GM10847 (cell line): ENCODE data around the gene ABITRAM.

ENCODE experiments used
- POLR2A ChIP-seq: IDR thresholded peaks from 2 replicates; pipeline ENCODE4 v1.6.1; 2011; ENCODE audit not compliant: insufficient read length; ENCODE audit errors: extremely low read depth

ABITRAM gene

GRCh38 chr9:108921200-108921599, 13.0 kb upstream of the ABITRAM start:
- no peak for TF ChIP-seq POLR2A

GRCh38 chr9:108924466-108924865, 9.7 kb upstream of the ABITRAM start:
- no peak for TF ChIP-seq POLR2A

GRCh38 chr9:108928386-108928785, 5.8 kb upstream of the ABITRAM start:
- no peak for TF ChIP-seq POLR2A

GRCh38 chr9:108933231-108933717, 926 bp upstream of the ABITRAM start:
- TF ChIP-seq POLR2A = no peak

- TF ChIP-seq POLR2A = peak; percentile 48
These were observed 380 bp upstream of the ABITRAM start, which contains the start of gene ELP1 for GRCh38 chr9:108933718-108934322. Gene ELP1 (minus strand): TSS chr9:108934124. CDS start chr9:108931146, 2,978 bp downstream.

- TF ChIP-seq POLR2A = no peak
These were observed 3.5 kb downstream of the ABITRAM start for GRCh38 chr9:108937561-108938305.

- TF ChIP-seq POLR2A = no peak
These were observed 5.8 kb downstream of the ABITRAM start for GRCh38 chr9:108939975-108940374.

GRCh38 chr9:108950168-108950567, 16.0 kb downstream of the ABITRAM start:
- no peak for TF ChIP-seq POLR2A

- TF ChIP-seq POLR2A = no peak
These were observed 17.4 kb downstream of the ABITRAM start for GRCh38 chr9:108951578-108951977.

- no peak for TF ChIP-seq POLR2A
These were observed 19.9 kb downstream of the ABITRAM start for GRCh38 chr9:108953983-108954574.

- TF ChIP-seq POLR2A = no peak
These were observed 21.9 kb downstream of the ABITRAM start for GRCh38 chr9:108956022-108956630.

- no peak for TF ChIP-seq POLR2A
These were observed 22.4 kb downstream of the ABITRAM start for GRCh38 chr9:108956631-108957026.

- no peak for TF ChIP-seq POLR2A
These were observed 26.1 kb downstream of the ABITRAM start for GRCh38 chr9:108960331-108960730.

- TF ChIP-seq POLR2A = no peak
These were observed 27.0 kb downstream of the ABITRAM start for GRCh38 chr9:108961151-108961550.

- TF ChIP-seq POLR2A = no peak
These were observed 29.4 kb downstream of the ABITRAM start for GRCh38 chr9:108963459-108964143.
